Motor neuron (in vitro differentiated cells): ENCODE measurements around the gene PLEKHG1. TPM values are rescaled to one million over a fixed set of nuclear protein-coding genes. Genes with fewer than 3 reads are reported as not detected.

Source experiments
- ATAC-seq, 8 experiments: fragments of 200-7000 bp; cut with Tn5 transposase; replicated peaks in 6 of 8; 2 replicates each; pipeline ENCODE4 v1.8.0; 2021; ENCODE audit warnings: mild to moderate bottlenecking in 8 of 8, moderate library complexity in 8 of 8
- H3K27ac ChIP-seq, 2 donors: fragments of 250-450 bp; sonication (Bioruptor Pico); 2 replicates each; pipeline ENCODE4 v1.9.0; 2021; ENCODE audit warnings: antibody characterized with exemption in 2 of 2, mild to moderate bottlenecking in 2 of 2, moderate library complexity in 1 of 2
- H3K4me1 ChIP-seq, 2 donors: fragments of 250-450 bp; sonication (Bioruptor Pico); replicated peaks in 1 of 2; 2 replicates each; pipeline ENCODE4 v1.6.1; 2021; ENCODE audit warnings: antibody characterized with exemption in 2 of 2, mild to moderate bottlenecking in 2 of 2, moderate library complexity in 1 of 2
- H3K4me3 ChIP-seq, 5 donors: fragments of 250-450 bp; sonication (Bioruptor Pico); 2 replicates each; pipeline ENCODE4 v1.9.0; 2021; ENCODE audit warnings: antibody characterized with exemption in 5 of 5, mild to moderate bottlenecking in 5 of 5, moderate library complexity in 4 of 5
- WGBS, 10 experiments: fragments of 450-650 bp; shearing (Covaris generic); methylation state at CpG; one replicate each; pipeline ENCODE4 v1.0.0; 2022; 5-methylcytosine and 5-hydroxymethylcytosine counted together
- in situ Hi-C, 9 experiments: fragments of 400-800 bp; cut with MboI; loops; one replicate each; pipeline ENCODE4 v1.15.0; 2021; ENCODE audit warnings: low sequenced_read_pairs in 9 of 9, low pct_unique_long_range_greater_than_20kb in 2 of 9; ENCODE audit not compliant: unreplicated experiment in 9 of 9
- total RNA-seq, 8 experiments: library from RNA; unstranded; fragments of 300-600 nt; gene quantifications; 2 replicates each; pipeline versions ENCODE4 v1.2.3 to v1.2.4, GENCODE V29; 2022

Gene PLEKHG1
- total RNA-seq, 8 experiments from 2014 or later = 7.8 to 48.8 (median 11.3) TPM

GRCh38 chr6:150636808-150637207 lies 37.1 kb downstream of the PLEKHG1 start:
- 90 to 100% (median 100%) methylated on average over 1 of the region's 1 CpG; no CpG with 5 or more reads in 7 of the 10 experiments for WGBS, 10 experiments
- Histone ChIP-seq H3K4me3 (no peak overlapping the region), H3K27ac (no peak overlapping the region), H3K4me1 (peaks cover 28 to 31% of the 10 kb centered on the region in 2 donors)
- in situ Hi-C loops = no loop called here
- ATAC-seq = peak in 2 of 8 experiments; percentile 30 to 51

GRCh38 chr6:150637266-150637665 lies 37.6 kb downstream of the PLEKHG1 start:
- ATAC-seq = no peak
- H3K4me3 ChIP-seq = no peak overlapping the region
- 33 to 100% (median 83%) methylated on average over 1 of the region's 1 CpG; no CpG with 5 or more reads in 2 of the 10 experiments for WGBS, 10 experiments
- no peak overlapping the region for H3K27ac ChIP-seq
- peaks cover 28 to 31% of the 10 kb centered on the region in 2 donors for H3K4me1 ChIP-seq
- in situ Hi-C loops = no loop called here

DNA sequence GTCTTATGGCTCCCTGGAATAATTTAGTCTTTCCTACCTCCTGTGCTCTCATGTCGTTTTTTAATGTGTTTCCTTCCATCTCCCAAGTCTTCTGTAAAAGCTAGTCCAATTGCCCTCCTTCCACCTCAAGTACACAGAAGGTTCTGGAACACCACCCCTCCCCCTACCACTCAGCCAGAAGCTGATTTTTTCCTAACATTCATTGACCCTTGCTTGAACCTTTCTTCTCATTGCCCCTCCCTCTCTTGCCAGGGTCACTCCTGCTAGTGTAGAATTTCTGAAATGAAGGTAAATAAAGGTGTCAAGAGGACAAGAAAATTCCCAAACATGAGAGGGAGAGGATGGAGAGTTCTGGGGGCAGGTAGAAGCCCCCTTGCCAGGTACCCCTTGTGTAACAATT lies 38.6 kb downstream of the PLEKHG1 start:
- in situ Hi-C loops = no loop called here
- peak in 1 of 8 experiments; percentile 30 for ATAC-seq
- H3K27ac ChIP-seq = no peak overlapping the region
- 0 to 86% (median 55%) methylated on average over 1 of the region's 1 CpG; no CpG with 5 or more reads in 1 of the 10 experiments for WGBS, 10 experiments
- H3K4me3 ChIP-seq = no peak overlapping the region
- peaks cover 24 to 31% of the 10 kb centered on the region in 2 donors for H3K4me1 ChIP-seq

DNA sequence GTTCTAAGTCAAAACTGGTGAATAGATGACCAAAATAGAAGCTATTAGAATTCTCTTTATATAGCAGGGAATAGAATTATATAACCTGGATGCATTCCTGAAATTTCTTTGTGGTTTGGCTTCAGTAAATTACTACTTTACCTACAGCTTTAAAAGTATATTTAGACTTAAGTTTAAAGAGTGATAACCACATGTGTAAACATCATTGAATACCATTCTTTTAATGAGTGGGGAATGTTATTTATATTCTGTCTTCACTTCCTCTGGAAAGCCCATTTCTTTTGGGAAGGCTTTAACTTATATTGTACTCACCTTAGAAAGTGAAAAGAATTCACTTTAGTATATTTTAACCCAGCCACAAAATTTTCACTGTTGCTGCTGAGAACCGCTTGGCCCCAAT lies 39.1 kb downstream of the PLEKHG1 start:
- H3K4me1 ChIP-seq = peaks cover 22 to 31% of the 10 kb centered on the region in 2 donors
- H3K4me3 ChIP-seq = no peak overlapping the region
- no peak for ATAC-seq
- H3K27ac ChIP-seq = no peak overlapping the region
- in situ Hi-C loops = no loop called here
- 89 to 100% (median 100%) methylated on average over 1 of the region's 1 CpG; no CpG with 5 or more reads in 4 of the 10 experiments for WGBS, 10 experiments

GRCh38 chr6:150639823-150640331 lies 40.2 kb downstream of the PLEKHG1 start:
- no peak overlapping the region for H3K27ac ChIP-seq
- no peak for ATAC-seq
- no peak overlapping the region for H3K4me3 ChIP-seq
- in situ Hi-C loops = no loop called here
- H3K4me1 ChIP-seq = peaks cover 22 to 31% of the 10 kb centered on the region in 2 donors
- WGBS, 10 experiments = 80 to 100% (median 93%) methylated on average over 1 to 9 of the region's 9 CpGs

DNA sequence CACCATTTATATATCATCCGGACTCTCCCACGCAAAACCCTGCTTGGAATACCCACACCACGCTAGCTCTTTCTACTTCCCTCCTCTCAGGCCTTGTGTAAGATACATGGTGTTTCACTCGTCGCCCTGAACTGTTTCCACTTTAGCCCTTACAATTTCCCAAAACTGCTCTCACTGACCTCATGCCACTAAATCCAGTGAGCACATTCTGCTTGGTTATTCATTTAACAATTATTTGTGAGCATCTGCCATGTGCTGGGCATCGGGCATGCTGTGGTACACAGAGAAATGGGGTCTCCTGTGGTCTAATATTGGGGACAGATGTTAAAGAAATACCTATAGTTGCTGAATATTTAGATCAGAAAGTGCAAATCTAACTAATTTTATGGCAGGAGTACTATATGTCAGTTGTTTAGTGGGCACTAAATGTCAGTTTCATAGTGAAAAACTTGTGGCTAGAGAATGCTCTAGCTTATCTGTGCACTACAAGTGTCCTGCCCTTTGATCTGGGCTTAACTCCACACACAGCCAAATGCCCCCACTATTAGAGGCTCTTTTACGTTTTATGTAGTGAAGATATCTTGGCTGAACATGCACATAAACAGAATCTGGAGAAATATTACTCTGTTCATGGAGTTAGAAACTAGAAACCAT lies 41.0 kb downstream of the PLEKHG1 start:
- 60 to 97% (median 94%) methylated on average over 1 to 7 of the region's 7 CpGs for WGBS, 10 experiments

GRCh38 chr6:150641398-150642139 lies 41.9 kb downstream of the PLEKHG1 start:
- 6 to 64% (median 57%) methylated on average over 1 to 6 of the region's 6 CpGs for WGBS, 10 experiments
- in situ Hi-C loops = no loop called here
- Histone ChIP-seq H3K27ac (no peak overlapping the region), H3K4me1 (peaks cover 17 to 19% of the 10 kb centered on the region in 2 donors), H3K4me3 (no peak overlapping the region)
- peak in 3 of 8 experiments; percentile 47 to 72 (median 56) for ATAC-seq

More for the DNA sequence above, 41.0 kb downstream of the PLEKHG1 start:
- no peak for ATAC-seq
- Histone ChIP-seq H3K4me3 (no peak overlapping the region), H3K27ac (no peak overlapping the region), H3K4me1 (peaks cover 22 to 27% of the 10 kb centered on the region in 2 donors)
- in situ Hi-C loops = no loop called here

- Histone ChIP-seq H3K4me1 (peaks cover 5 to 14% of the 10 kb centered on the region in 2 donors), H3K27ac (no peak overlapping the region), H3K4me3 (no peak overlapping the region)
- 61 to 100% (median 95%) methylated on average over 1 to 2 of the region's 2 CpGs; no CpG with 5 or more reads in 4 of the 10 experiments for WGBS, 10 experiments
- in situ Hi-C loops = no loop called here
- no peak for ATAC-seq
Observed at GRCh38 chr6:150646228-150646627, 46.5 kb downstream of the PLEKHG1 start.

DNA sequence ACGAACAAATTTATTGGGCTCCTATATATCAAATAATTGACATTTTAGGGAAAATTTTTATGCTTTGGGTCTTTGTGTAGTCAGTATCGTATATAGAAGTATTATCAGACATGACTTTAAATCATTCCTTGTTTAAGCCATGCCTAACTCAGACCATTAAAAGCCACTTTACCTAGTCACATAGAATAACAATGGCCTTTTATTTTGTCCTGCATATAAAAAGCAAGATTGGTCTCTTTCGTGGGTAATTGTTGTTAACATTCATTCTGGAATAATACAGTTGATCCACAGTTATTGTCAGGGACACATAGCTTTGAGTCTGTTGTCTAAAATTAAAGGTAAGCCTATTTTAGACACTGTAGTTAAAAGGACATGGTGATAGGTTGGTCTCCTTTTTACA lies 47.4 kb downstream of the PLEKHG1 start:
- Histone ChIP-seq H3K4me1 (peaks cover 5 to 10% of the 10 kb centered on the region in 2 donors), H3K27ac (no peak overlapping the region), H3K4me3 (no peak overlapping the region)
- WGBS, 10 experiments = 44 to 97% (median 58%) methylated on average over 2 to 3 of the region's 3 CpGs; no CpG with 5 or more reads in 1 of the 10 experiments
- no peak for ATAC-seq
- in situ Hi-C loops = no loop called here

Other genes starting within 250 kb of the PLEKHG1 start
- under 1 TPM; under 0.01 to 0.38 (median 0.14) TPM for gene IYD, start 230.9 kb upstream of the PLEKHG1 start, total RNA-seq